ENCODE results near the gene PBX3.
A peak's percentile ranks its signal among the peaks of the same experiment; 100 is the strongest.

PBX3 gene

DNA sequence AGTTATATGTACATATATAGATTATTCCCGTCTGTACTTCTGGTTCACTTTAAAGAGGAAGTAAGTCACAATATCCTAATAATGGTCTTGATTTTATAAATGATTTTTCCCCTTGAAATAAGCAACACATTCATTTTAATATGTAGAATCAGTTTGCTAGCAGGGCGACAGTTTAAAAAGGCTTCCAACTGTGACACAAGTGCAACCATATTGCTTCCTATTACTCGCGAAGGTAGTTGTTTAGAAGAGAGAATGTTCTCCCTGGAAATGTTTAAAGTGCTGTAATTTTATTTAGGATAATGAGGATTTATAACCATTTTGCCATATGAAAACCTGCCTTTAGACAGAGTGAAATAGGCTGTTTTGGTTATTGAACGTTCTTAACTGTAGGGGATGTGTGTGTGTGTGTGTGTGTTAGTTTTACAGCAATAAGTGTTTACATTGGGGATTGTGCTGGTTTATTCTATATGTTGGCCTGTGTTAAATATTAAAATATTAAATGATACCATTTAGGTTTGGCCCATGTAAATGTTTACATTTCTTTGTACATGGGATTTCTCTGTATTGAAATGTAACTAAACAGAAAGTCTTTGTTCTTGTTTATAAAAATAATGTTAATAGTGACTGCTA lies 138.3 kb downstream of the PBX3 start:
- in situ Hi-C loops (cut with HindIII; ENCODE audit: low pct_unique_long_range_greater_than_20kb, low sequenced_read_pairs): no loop called here
- no peak for DNase-seq (ENCODE audit: low read depth in 1 of 2, low spot score in 1 of 2)
- TF ChIP-seq JUND (IDR thresholded peaks at IDR 0.05; ENCODE audit: low read depth): no peak

DNA sequence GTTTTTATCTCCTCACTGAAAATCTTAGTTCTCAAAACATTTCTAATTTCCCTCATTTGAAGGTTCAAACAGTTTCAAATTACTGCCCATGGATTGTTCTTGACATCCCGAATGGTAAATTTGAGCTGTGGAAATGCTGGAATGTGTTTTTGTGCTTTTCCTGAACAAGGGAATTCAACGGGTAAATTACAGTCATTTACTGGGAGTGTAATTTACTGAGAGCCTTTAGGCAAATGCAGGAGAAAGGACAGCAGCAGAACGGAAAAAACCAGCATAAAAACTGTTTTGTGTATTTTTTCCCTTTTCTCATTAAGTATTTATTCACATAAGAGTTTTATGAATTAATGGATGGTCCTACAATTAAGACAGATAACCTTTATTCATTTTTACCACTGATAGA lies 139.2 kb downstream of the PBX3 start:
- no peak for TF ChIP-seq JUND (IDR thresholded peaks at IDR 0.05; ENCODE audit: low read depth)

DNA sequence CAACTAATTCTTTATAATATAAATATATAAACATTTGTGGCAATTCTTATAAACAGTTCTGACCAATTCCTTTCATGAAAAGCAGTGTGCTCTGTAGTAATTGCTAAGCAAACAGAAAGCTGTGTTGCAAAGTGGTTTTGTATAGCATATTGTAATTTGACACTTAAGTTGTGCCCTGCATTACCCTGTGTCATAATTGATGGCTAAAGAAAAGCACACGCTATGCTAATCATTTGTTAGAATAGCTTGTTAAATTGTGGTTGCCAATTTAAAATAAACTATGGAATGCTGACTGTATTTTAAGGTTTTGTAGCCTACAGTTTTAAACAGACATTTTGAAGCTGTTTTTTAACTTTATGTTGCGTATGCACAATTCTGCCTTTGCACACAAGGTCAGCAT lies 140.0 kb downstream of the PBX3 start:
- in situ Hi-C loops (cut with HindIII; ENCODE audit: low pct_unique_long_range_greater_than_20kb, low sequenced_read_pairs): no loop called here
- peak in 1 of 2 experiments; percentile 52 for DNase-seq (ENCODE audit: low read depth in 1 of 2, low spot score in 1 of 2)
- TF ChIP-seq JUND (IDR thresholded peaks at IDR 0.05; ENCODE audit: low read depth): no peak

More for the DNA sequence above, 139.2 kb downstream of the PBX3 start:
- DNase-seq (ENCODE audit: low read depth in 1 of 2, low spot score in 1 of 2): no peak
- in situ Hi-C loops (cut with HindIII; ENCODE audit: low pct_unique_long_range_greater_than_20kb, low sequenced_read_pairs): no loop called here

DNA sequence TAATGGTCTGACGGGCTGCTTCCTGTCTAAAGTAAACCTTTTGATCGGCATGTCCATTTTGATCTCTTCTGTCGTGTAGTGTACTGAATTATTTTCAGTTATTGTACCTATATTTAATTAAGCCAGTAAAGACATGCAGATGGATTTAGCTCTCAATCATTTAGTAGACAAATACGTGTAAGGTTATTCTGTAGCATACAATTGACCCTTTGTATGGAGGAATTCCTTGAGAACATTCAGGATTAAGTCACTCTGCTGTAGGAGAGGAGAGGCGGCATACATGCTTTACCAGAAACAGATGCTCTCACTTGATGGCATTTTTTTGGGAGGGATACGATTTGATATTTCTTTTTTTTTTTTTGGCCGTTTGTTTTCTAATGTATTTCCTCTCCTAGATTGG lies 141.0 kb downstream of the PBX3 start:
- TF ChIP-seq JUND (IDR thresholded peaks at IDR 0.05; ENCODE audit: low read depth): no peak
- DNase-seq (ENCODE audit: low read depth in 1 of 2, low spot score in 1 of 2): no peak
- in situ Hi-C loops (cut with HindIII; ENCODE audit: low pct_unique_long_range_greater_than_20kb, low sequenced_read_pairs): no loop called here

DNA sequence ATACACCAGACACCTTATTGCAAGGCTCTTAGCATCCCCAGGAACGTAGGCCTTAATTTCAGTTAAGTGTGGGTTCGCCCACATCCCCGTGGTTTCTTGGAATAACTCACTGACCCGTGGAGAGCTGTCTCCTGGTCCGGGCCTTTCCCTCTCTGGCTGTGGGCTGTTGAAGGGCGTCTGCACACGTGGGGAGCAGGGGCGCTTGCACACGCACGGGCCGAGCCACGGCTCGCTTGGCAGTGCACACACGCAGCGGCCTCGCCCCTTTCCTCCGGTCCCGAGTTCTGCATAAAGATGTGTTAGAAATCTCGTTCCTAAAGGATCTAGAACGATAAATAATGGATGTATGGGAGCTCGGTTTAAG lies 141.9 kb downstream of the PBX3 start:
- DNase-seq (ENCODE audit: low read depth in 1 of 2, low spot score in 1 of 2): no peak
- in situ Hi-C loops (cut with HindIII; ENCODE audit: low pct_unique_long_range_greater_than_20kb, low sequenced_read_pairs): no loop called here
- no peak for TF ChIP-seq JUND (IDR thresholded peaks at IDR 0.05; ENCODE audit: low read depth)

DNA sequence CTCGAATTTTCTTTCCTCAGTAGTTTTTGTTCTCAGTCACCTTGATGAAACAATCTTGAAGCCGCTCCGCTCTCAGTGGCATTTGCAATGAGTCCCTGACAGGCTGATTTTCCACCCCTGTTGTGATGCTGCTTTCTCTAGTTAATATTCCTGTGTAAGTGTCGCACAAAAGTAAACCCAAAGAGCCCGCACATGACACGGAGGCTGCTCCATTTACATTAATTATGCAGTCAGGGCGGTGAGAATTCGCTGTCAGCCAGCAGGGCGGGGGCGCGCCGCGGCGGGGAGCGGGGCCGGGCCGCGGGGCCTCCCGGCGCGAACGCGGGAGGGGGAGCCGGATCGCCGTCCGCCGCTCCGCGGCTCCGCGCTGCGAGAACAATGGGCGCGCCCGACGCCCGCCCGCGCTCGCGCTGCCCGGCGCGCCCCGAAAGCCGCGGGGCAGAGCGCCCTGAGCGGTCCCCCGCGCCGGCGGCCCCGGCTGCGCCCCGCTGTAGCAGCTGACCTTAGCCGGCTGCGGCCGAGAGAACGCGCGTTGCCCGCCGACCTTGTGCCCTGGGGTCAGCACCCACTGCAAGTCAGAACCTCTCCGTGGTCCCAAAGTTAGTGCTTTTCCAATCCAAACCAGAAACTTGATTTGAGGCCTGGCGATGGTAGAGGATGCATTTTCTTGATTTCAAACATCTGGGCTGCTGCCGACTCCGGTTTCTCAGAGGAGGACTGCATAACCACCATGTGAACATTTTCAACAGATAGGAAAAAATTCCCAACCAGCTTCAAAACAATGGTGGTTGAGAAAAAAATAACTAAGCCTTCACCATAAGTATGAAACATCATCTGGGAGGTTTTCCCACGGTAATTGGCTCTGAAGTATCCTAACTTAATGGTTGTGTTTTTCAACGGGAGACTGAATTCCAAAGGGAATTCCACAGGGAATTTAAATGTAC lies 142.6 kb downstream of the PBX3 start:
- DNase-seq (ENCODE audit: low read depth in 1 of 2, low spot score in 1 of 2): peak; percentile 63 to 81
- no peak for TF ChIP-seq JUND (IDR thresholded peaks at IDR 0.05; ENCODE audit: low read depth)
- in situ Hi-C loops (cut with HindIII; ENCODE audit: low pct_unique_long_range_greater_than_20kb, low sequenced_read_pairs): no loop called here

DNA sequence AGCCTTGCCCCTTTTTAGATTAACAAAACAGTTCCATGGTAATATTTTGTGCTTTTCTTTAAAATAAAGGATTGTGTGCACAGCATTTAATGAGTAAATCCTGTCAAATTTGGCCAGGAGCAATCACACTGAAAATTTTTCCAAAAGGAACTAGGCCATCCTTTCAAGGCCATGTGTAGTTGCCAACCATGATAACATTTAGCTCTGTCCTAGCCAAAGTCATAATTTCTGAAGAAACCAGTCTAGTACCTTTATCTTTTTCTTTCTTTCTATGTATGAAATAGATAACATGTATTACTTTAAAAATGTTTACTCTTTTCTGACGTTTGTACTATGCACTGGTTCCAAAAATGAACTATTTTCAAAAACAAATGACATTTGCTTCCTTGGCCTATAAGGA lies 143.7 kb downstream of the PBX3 start:
- TF ChIP-seq JUND (IDR thresholded peaks at IDR 0.05; ENCODE audit: low read depth): no peak
- no peak for DNase-seq (ENCODE audit: low read depth in 1 of 2, low spot score in 1 of 2)
- in situ Hi-C loops (cut with HindIII; ENCODE audit: low pct_unique_long_range_greater_than_20kb, low sequenced_read_pairs): no loop called here

DNA sequence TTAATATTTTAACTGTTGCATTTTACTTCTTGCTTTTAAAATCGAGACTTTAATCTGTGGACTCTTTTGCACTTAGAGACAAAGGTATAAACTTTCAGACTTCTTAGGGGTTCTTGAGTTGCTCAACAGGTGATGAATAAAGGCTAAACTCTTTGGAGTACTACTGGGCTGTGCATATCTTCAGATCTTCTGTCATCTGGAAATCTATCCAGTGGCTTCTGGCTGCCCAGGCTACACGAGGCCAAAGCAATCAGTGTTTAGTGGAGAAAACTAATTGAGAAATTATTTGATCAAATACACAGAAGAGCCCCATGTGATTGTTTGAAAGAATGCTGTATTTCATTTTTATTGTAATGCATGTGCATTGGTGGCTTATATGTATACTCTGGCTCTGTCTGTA lies 146.1 kb downstream of the PBX3 start:
- DNase-seq (ENCODE audit: low read depth in 1 of 2, low spot score in 1 of 2): no peak
- in situ Hi-C loops (cut with HindIII; ENCODE audit: low pct_unique_long_range_greater_than_20kb, low sequenced_read_pairs): no loop called here
- no peak for TF ChIP-seq JUND (IDR thresholded peaks at IDR 0.05; ENCODE audit: low read depth)

DNA sequence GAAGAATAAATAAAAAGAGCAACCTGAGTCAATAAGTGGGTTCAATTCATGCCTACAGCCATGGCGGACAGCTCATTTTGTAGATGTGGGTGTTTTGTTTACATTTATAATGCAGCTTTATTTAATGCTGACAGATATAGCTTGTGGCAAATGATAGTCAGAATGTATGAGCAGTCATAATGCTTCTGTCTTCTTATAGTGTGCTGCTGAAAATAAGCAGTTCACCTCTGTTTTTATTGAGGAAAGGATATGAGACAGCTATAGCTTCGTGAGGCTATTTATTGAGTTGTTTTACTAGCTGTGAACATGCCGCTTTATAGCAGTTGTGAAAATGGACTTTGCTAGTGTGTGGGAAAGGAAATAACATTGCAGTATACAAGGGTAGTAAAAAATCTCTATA lies 147.4 kb downstream of the PBX3 start:
- peak in 1 of 2 experiments; percentile 13 for DNase-seq (ENCODE audit: low read depth in 1 of 2, low spot score in 1 of 2)
- TF ChIP-seq JUND (IDR thresholded peaks at IDR 0.05; ENCODE audit: low read depth): no peak
- in situ Hi-C loops (cut with HindIII; ENCODE audit: low pct_unique_long_range_greater_than_20kb, low sequenced_read_pairs): no loop called here

DNA sequence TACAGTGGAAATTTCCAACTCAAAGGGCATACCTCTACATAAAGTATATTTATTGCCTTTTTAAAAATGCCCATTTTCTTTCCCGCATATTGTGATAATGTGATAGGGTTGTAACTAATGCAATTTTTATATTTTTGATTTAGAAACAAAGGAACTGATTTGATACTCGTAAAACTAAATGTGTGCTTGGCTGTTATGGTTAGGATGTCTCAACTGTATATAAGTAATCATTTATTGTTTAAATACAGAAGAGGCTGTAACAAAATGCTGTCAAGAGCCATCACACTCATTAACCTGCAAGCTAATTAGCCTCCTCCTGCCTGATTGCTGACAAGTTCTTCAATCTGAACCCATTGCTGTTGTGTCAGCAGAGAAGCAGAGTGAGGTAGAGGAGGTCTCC lies 149.2 kb downstream of the PBX3 start:
- DNase-seq (ENCODE audit: low read depth in 1 of 2, low spot score in 1 of 2): no peak
- in situ Hi-C loops (cut with HindIII; ENCODE audit: low pct_unique_long_range_greater_than_20kb, low sequenced_read_pairs): no loop called here
- TF ChIP-seq JUND (IDR thresholded peaks at IDR 0.05; ENCODE audit: low read depth): no peak

DNA sequence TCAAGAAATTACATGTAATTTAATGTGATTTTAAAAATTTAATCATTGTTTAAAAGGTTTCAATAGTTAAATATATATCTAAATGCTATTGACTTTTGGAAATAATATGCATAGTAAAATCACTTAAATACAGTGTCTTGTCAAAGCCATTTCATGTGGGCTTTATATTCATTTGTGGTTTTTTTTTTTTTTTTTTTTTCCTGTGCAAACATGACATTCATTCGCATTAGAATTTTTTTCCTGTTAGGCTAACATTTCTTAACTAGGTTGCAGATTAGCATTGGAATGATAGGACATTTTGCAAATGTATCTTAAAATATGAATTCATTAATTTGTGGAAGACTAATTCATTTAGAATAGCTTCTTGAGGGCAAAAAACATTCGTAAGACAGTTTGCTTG lies 149.8 kb downstream of the PBX3 start:
- TF ChIP-seq JUND (IDR thresholded peaks at IDR 0.05; ENCODE audit: low read depth): no peak
- in situ Hi-C loops (cut with HindIII; ENCODE audit: low pct_unique_long_range_greater_than_20kb, low sequenced_read_pairs): no loop called here
- no peak for DNase-seq (ENCODE audit: low read depth in 1 of 2, low spot score in 1 of 2)

DNA sequence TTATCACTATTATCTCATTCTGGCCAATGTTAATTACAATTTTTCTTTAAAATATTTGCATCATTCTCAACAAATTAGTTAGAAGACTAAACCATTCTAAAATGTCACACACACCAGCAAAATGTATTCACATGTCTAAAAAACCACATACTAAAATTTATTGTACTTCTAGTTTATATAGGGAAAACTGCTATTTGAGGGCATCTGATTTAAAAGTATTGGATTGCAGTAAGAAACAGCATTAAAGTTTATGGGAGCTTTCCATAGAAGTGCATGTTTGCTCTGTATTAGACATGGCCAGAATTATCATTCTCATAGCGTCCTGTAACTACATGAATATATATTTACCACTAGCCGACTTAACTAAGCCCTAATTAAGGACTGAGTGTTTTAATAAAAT lies 150.3 kb downstream of the PBX3 start:
- TF ChIP-seq JUND (IDR thresholded peaks at IDR 0.05; ENCODE audit: low read depth): no peak
- no peak for DNase-seq (ENCODE audit: low read depth in 1 of 2, low spot score in 1 of 2)
- in situ Hi-C loops (cut with HindIII; ENCODE audit: low pct_unique_long_range_greater_than_20kb, low sequenced_read_pairs): no loop called here

DNA sequence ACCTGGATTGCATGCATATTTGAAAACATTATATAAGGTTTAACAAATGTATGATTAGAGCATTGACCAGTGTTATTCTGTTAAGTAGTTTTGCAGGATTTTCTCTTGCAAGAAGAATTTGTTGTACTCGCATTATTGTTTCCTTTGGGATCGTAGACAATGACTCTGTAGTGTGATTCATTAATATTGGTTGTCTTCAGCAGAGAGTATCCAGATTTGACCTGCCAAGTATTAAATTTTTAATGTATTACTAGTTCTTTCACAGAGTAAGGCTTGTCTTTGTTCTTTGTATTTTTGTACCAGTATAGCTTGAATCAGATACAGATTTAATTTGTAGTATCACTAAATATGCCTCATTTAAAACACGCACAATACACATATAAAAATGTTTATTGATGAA lies 155.0 kb downstream of the PBX3 start:
- TF ChIP-seq JUND (IDR thresholded peaks at IDR 0.05; ENCODE audit: low read depth): no peak
- in situ Hi-C loops (cut with HindIII; ENCODE audit: low pct_unique_long_range_greater_than_20kb, low sequenced_read_pairs): no loop called here
- no peak for DNase-seq (ENCODE audit: low read depth in 1 of 2, low spot score in 1 of 2)
